HepG2 (cell line): ENCODE results near the gene AATF. TPM values are rescaled to one million over a fixed set of nuclear protein-coding genes. Genes with fewer than 3 reads are reported as not detected.
A peak's percentile ranks its signal among the peaks of the same experiment; 100 is the strongest.

ENCODE experiments used
- ATAC-seq: fragments of 200-7000 bp; cut with Tn5 transposase; 3 replicates; pipeline ENCODE4 v1.9.1; 2020; ENCODE audit warnings: mild to moderate bottlenecking, moderate library complexity
- BruUV-seq: library from RNA; stranded (reverse); fragments of 400-500 nt; replicated peaks from 2 replicates; lab custom pipeline; 2021; lab: Mats Ljungman, UMichigan
- CTCF ChIA-PET: fragments of 300-600 bp; formaldehyde crosslinking; extraction: SDS; loops from one replicate; lab custom pipeline; 2021; ENCODE audit warnings: low total read pairs, inconsistent platforms, low intra/inter-chr PET ratio; lab: Yijun Ruan, JAX
- POLR2A ChIA-PET: fragments of 350-600 bp; sonication (Branson Sonifier 250); formaldehyde crosslinking; loops from one replicate; lab custom pipeline; 2020; ENCODE audit warnings: antibody characterized with exemption, inconsistent platforms; lab: Yijun Ruan, JAX
- DNase-seq: peaks from one replicate; pipeline ENCODE4 v3.0.0-alpha.2; 2015; ENCODE audit warnings: low spot score
- FAIRE-seq: peaks from 3 replicates; lab custom pipeline; 2011; peaks lifted over from hg19 to GRCh38; lab: Jason Lieb, UNC
- H2AFZ ChIP-seq: one replicate; pipeline ENCODE4 v1.6.1; 2011; ENCODE audit warnings: low read length, inconsistent platforms
- H3K27ac ChIP-seq: fragments of 300-600 bp; 3 replicates; pipeline ENCODE4 v1.8.0; 2011; ENCODE audit warnings: mixed run types, mild to moderate bottlenecking, mixed read lengths, low read length, inconsistent platforms; ENCODE audit not compliant: insufficient read depth; ENCODE audit errors: extremely low read length
- H3K27me3 ChIP-seq, 2 experiments: fragments of 200-600 bp in 1 of 2; 2 replicates in 1 of 2; 3 replicates in 1 of 2; pipeline versions ENCODE4 v1.6.0 to v1.8.0; 2011; ENCODE audit warnings: low read length in 2 of 2, mild to moderate bottlenecking in 2 of 2, moderate library complexity in 2 of 2, inconsistent platforms in 1 of 2; ENCODE audit not compliant: insufficient read depth in 2 of 2, control insufficient read depth in 1 of 2
- H3K36me3 ChIP-seq, 2 experiments: fragments of 200-600 bp in 1 of 2; replicated peaks in 1 of 2; 2 replicates in 1 of 2; 3 replicates in 1 of 2; pipeline versions ENCODE4 v1.5.1 to v1.8.0; 2011; ENCODE audit warnings: low read length in 2 of 2, inconsistent platforms in 1 of 2; ENCODE audit not compliant: insufficient read depth in 2 of 2, control insufficient read depth in 1 of 2
- H3K4me1 ChIP-seq: 2 replicates; pipeline ENCODE4 v1.5.1; 2012; ENCODE audit warnings: low read length, inconsistent platforms; ENCODE audit not compliant: insufficient read depth
- H3K4me2 ChIP-seq: 2 replicates; pipeline ENCODE4 v1.6.0; 2011; ENCODE audit warnings: low read depth, low read length, inconsistent platforms
- H3K4me3 ChIP-seq, 3 experiments: fragments of 200-600 bp in 1 of 3; sonication (generic), shearing (Covaris generic) in 1 of 3; replicated peaks in 1 of 3; 2 replicates each; pipeline ENCODE4 v1.5.1; 2011 to 2016; ENCODE audit warnings: low read length in 3 of 3, inconsistent platforms in 2 of 3, low read depth in 2 of 3, mild to moderate bottlenecking in 2 of 3, control low read depth in 1 of 3, mixed read lengths in 1 of 3; ENCODE audit not compliant: insufficient read depth in 1 of 3
- H3K79me2 ChIP-seq: one replicate; pipeline ENCODE4 v1.6.1; 2011; ENCODE audit warnings: low read length, inconsistent platforms; ENCODE audit not compliant: insufficient read depth
- H3K9ac ChIP-seq: 2 replicates; pipeline ENCODE4 v1.6.0; 2011; ENCODE audit warnings: mild to moderate bottlenecking, low read depth, low read length, inconsistent platforms; ENCODE audit not compliant: insufficient read depth
- H3K9me3 ChIP-seq: 2 replicates; pipeline ENCODE4 v1.5.1; 2012; ENCODE audit warnings: mild to moderate bottlenecking, low read length
- H4K20me1 ChIP-seq: 2 replicates; pipeline ENCODE4 v1.6.0; 2011; ENCODE audit warnings: inconsistent platforms, mild to moderate bottlenecking, low read length, moderate library complexity; ENCODE audit not compliant: insufficient read depth
- ARID4A ChIP-seq: sonication (generic); formaldehyde crosslinking; IDR thresholded peaks from 2 replicates; pipeline ENCODE4 v1.5.0; 2020; ENCODE audit warnings: mild to moderate bottlenecking, missing genetic modification reagents, borderline replicate concordance
- ARNT2 ChIP-seq: sonication (generic); formaldehyde crosslinking; IDR thresholded peaks from 2 replicates; pipeline ENCODE4 v1.8.0; 2022; ENCODE audit warnings: mild to moderate bottlenecking, low read depth, missing genetic modification reagents, moderate library complexity
- HOXA3 ChIP-seq: sonication (generic); formaldehyde crosslinking; IDR thresholded peaks from 2 replicates; pipeline ENCODE4 v1.5.0; 2020; ENCODE audit warnings: missing genetic modification reagents
- KDM3A ChIP-seq: IDR thresholded peaks from 2 replicates; pipeline ENCODE4 v1.6.1; 2018; ENCODE audit warnings: low read depth, missing compliant biosample characterization
- MAFF ChIP-seq: IDR thresholded peaks from 2 replicates; pipeline ENCODE4 v1.6.1; 2011; ENCODE audit warnings: low read depth, low read length, improper control_type of control experiment
- MAFK ChIP-seq, 2 experiments: IDR thresholded peaks in 1 of 2; conservative IDR thresholded peaks in 1 of 2; 2 replicates each; pipeline ENCODE4 v1.6.1; 2011; ENCODE audit warnings: improper control_type of control experiment in 2 of 2, low read length in 2 of 2
- MBNL3 ChIP-seq: fragments of 250-450 bp; sonication (Bioruptor Pico); conservative IDR thresholded peaks from 2 replicates; pipeline ENCODE4 v1.8.0; 2022; ENCODE audit warnings: mild to moderate bottlenecking, inconsistent platforms
- MTF2 ChIP-seq: sonication (generic); formaldehyde crosslinking; IDR thresholded peaks from 2 replicates; pipeline ENCODE4 v1.5.0; 2020; ENCODE audit warnings: missing genetic modification reagents, borderline replicate concordance
- XRCC5 ChIP-seq: fragments of 200-400 bp; formaldehyde crosslinking; optimal IDR thresholded peaks from 2 replicates; pipeline ENCODE3; 2017; ENCODE audit warnings: mild to moderate bottlenecking, low read length
- ZNF431 ChIP-seq: sonication (generic); formaldehyde crosslinking; IDR thresholded peaks from 2 replicates; pipeline ENCODE4 v1.9.0; 2022; ENCODE audit warnings: missing genetic modification reagents, low read depth, mild to moderate bottlenecking, borderline replicate concordance
- ZNF567 ChIP-seq: sonication (generic); formaldehyde crosslinking; IDR thresholded peaks from 2 replicates; pipeline ENCODE4 v1.8.1; 2023; ENCODE audit warnings: mild to moderate bottlenecking, missing genetic modification reagents, borderline replicate concordance
- ZNF572 ChIP-seq: sonication (generic); formaldehyde crosslinking; IDR thresholded peaks from 2 replicates; pipeline ENCODE4 v1.5.1; 2020; ENCODE audit warnings: mild to moderate bottlenecking, missing genetic modification reagents
- ZNF781 ChIP-seq: sonication (generic); formaldehyde crosslinking; IDR thresholded peaks from 2 replicates; pipeline ENCODE4 v1.5.1; 2020; ENCODE audit warnings: borderline replicate concordance, mild to moderate bottlenecking, missing genetic modification reagents; ENCODE audit errors: not compliant biosample characterization
- ZNF879 ChIP-seq: sonication (generic); formaldehyde crosslinking; IDR thresholded peaks from 2 replicates; pipeline ENCODE4 v1.8.1; 2023; ENCODE audit warnings: missing genetic modification reagents
- WGBS: methylation state at CpG from one replicate; pipeline ENCODE4 v1.1.6; 2017; ENCODE audit warnings: low lambda C conversion rate; 5-methylcytosine and 5-hydroxymethylcytosine counted together
- in situ Hi-C: cut with HindIII; loops from 2 replicates; pipeline ENCODE4 v1.10.0; 2017; ENCODE audit warnings: low pct_unique_long_range_greater_than_20kb; ENCODE audit not compliant: extremely low pct_ligation_motif_present
- intact Hi-C: fragments of 100-400 bp; cut with micrococcal nuclease; formaldehyde crosslinking; loops from one replicate; pipeline ENCODE4 v1.10.0; 2022; ENCODE audit not compliant: unreplicated experiment
- polyA plus RNA-seq, 8 experiments: library from polyadenylated mRNA; depleted of rRNA in 3 of 8; stranded (reverse) in 7 of 8; unstranded in 1 of 8; fragments of >200 nt; fragmentation: Illumina TruSeq in 4 of 8; extraction: Trizol in 4 of 8; gene quantifications; 2 replicates each; pipeline versions ENCODE4 v1.2.1 to v1.2.3, GENCODE V29; 2011 to 2016; ENCODE audit warnings: low read depth in 4 of 8, missing spikeins in 1 of 8, mixed read lengths in 1 of 8; ENCODE audit not compliant: insufficient read depth in 1 of 8
- total RNA-seq, 5 experiments: library from RNA; depleted of rRNA; stranded (reverse); fragments of >200 nt; fragmentation: Illumina TruSeq; extraction: Trizol; gene quantifications; 2 replicates each; pipeline ENCODE4 v1.2.3, GENCODE V29; 2016; ENCODE audit warnings: low read depth in 1 of 5
- TF ChIP-seq, protein P1 (sequence below): sonication (generic); formaldehyde crosslinking; IDR thresholded peaks from 2 replicates; pipeline ENCODE4 v1.4.0; 2020; ENCODE audit warnings: missing genetic modification reagents, borderline replicate concordance
- TF ChIP-seq, protein P2 (sequence below): sonication (generic); formaldehyde crosslinking; IDR thresholded peaks from 2 replicates; pipeline ENCODE4 v1.5.1; 2020; ENCODE audit warnings: missing genetic modification reagents, mild to moderate bottlenecking, borderline replicate concordance

AATF gene
- total and polyA plus RNA-seq, 2 of the 13 experiments (the other 11 are each of a cell fraction or from before 2014, with no cell fraction given), result 9.1 to 53.3 TPM

GRCh38 chr17:37086948-37087347 is 138.2 kb downstream of the AATF start (continued):
- TF ChIP-seq ARNT2 (CRISPR knock-in tag), result no peak
- no peak for TF ChIP-seq KDM3A (CRISPR knock-in tag)
- TF ChIP-seq, protein P1, sequence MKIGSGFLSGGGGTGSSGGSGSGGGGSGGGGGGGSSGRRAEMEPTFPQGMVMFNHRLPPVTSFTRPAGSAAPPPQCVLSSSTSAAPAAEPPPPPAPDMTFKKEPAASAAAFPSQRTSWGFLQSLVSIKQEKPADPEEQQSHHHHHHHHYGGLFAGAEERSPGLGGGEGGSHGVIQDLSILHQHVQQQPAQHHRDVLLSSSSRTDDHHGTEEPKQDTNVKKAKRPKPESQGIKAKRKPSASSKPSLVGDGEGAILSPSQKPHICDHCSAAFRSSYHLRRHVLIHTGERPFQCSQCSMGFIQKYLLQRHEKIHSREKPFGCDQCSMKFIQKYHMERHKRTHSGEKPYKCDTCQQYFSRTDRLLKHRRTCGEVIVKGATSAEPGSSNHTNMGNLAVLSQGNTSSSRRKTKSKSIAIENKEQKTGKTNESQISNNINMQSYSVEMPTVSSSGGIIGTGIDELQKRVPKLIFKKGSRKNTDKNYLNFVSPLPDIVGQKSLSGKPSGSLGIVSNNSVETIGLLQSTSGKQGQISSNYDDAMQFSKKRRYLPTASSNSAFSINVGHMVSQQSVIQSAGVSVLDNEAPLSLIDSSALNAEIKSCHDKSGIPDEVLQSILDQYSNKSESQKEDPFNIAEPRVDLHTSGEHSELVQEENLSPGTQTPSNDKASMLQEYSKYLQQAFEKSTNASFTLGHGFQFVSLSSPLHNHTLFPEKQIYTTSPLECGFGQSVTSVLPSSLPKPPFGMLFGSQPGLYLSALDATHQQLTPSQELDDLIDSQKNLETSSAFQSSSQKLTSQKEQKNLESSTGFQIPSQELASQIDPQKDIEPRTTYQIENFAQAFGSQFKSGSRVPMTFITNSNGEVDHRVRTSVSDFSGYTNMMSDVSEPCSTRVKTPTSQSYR, result no peak

DNA sequence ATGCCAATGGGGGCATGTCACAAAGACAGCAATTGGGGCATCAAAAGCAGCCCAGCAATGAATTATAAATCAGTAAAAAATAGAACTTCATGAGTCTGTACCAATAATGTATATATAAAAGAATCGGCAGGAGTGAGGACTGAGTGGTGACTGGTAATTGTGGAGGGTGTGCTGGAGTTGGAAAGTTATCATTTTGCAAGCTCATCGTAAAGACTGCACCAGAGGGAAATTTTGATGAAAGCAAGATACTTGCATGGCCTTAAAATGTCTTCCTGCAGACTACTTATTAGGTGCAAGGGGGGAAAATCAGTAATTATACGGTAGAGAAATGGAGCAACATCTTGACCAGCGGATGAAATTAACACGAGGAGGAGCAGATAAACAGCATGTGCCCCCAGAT is 138.9 kb downstream of the AATF start:
- CTCF ChIA-PET, result no interaction called here
- no peak for TF ChIP-seq ZNF572 (CRISPR knock-in tag)
- peak; percentile 62 to 75; a peak in 3 of 4 replicates for TF ChIP-seq MAFK (conservative IDR thresholded peaks at IDR 0.05 in 1 of 2, IDR thresholded peaks at IDR 0.05 in 1 of 2; ENCODE audit: low read length in 2 of 2)
- TF ChIP-seq MAFF, result peak; percentile 73
- no peak for TF ChIP-seq ZNF781 (CRISPR knock-in tag)
- no peak for TF ChIP-seq HOXA3 (CRISPR knock-in tag)
- no peak for TF ChIP-seq ZNF431 (CRISPR knock-in tag)
- no peak for TF ChIP-seq XRCC5
- no peak for TF ChIP-seq MBNL3 (CRISPR knock-in tag)
- TF ChIP-seq, protein P2, sequence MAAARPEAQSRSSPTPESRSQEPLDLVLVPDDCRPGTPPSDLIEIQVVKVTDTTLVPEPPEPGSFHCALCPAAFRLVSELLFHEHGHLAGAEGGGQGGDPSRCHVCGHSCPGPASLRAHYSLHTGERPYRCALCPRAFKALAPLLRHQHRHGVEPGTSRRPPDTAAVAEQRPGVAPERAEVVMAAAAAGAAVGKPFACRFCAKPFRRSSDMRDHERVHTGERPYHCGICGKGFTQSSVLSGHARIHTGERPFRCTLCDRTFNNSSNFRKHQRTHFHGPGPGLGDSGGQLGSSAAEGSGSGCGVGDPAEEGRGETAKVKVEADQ, result no peak
- TF ChIP-seq MTF2, result no peak
- no peak for TF ChIP-seq ZNF567
- TF ChIP-seq ARID4A, result no peak
- no peak for TF ChIP-seq ZNF879 (CRISPR knock-in tag)

More for the DNA sequence above, 138.9 kb downstream of the AATF start:
- Histone ChIP-seq H3K36me3 (peaks cover 8 to 69% of the 10 kb centered on the region in 2 experiments), H3K27me3 (no peaks in the 10 kb centered on the region), H3K79me2 (no peaks in the 10 kb centered on the region), H3K4me1 (peaks cover 13% of the 10 kb centered on the region), H3K9ac (no peak overlapping the region), H2AFZ (no peak overlapping the region), H3K9me3 (no peaks in the 10 kb centered on the region), H3K27ac (no peak overlapping the region), H4K20me1 (no peaks in the 10 kb centered on the region), H3K4me2 (no peak overlapping the region), H3K4me3 (no peak overlapping the region)
- BruUV-seq, result no TSS peak
- ATAC-seq (no peak), FAIRE-seq (no peak), DNase-seq (no peak)
- in situ Hi-C loops, result no loop called here
- 94% methylated on average over 5 of the region's 5 CpGs for WGBS
- intact Hi-C loops, result no loop called here
- POLR2A ChIA-PET, result no interaction called here
